Gastrocnemius medialis (tissue), 4 donors: ENCODE measurements around the gene CRK. TPM values are rescaled to one million over a fixed set of nuclear protein-coding genes. Genes with fewer than 3 reads are reported as not detected.

Experiments used
- ATAC-seq, 2 donors: fragments of 150-250 bp; one replicate each; pipeline ENCODE4 v1.9.1; 2016
- DNase-seq, 2 donors: peaks; one replicate each; pipeline ENCODE4 v3.0.0-alpha.2; 2019
- H3K27ac ChIP-seq, 4 donors: fragments of 200-600 bp; sonication (generic); 1 replicate in 1 of 4; 2 replicates in 3 of 4; pipeline ENCODE4 v1.5.1; 2016 to 2018; ENCODE audit warnings: mild to moderate bottlenecking in 2 of 4, moderate library complexity in 1 of 4
- H3K27me3 ChIP-seq, 3 donors: fragments of 200-600 bp; sonication (generic) in 2 of 3; 1 replicate in 1 of 3; 2 replicates in 2 of 3; pipeline versions ENCODE4 v1.5.1 to v1.6.0; 2016 to 2019; ENCODE audit warnings: mild to moderate bottlenecking in 1 of 3, moderate library complexity in 1 of 3
- H3K36me3 ChIP-seq, 2 donors: fragments of 200-600 bp; sonication (generic) in 1 of 2; one replicate each; pipeline ENCODE4 v1.5.1; 2017 to 2018
- H3K4me1 ChIP-seq, 2 donors: fragments of 200-600 bp; sonication (generic) in 1 of 2; one replicate each; pipeline ENCODE4 v1.5.1; 2016 to 2017; ENCODE audit warnings: mild to moderate bottlenecking in 2 of 2
- H3K4me3 ChIP-seq, 4 donors: fragments of 200-600 bp; sonication (generic) in 3 of 4; 1 replicate in 1 of 4; 2 replicates in 3 of 4; pipeline ENCODE4 v1.5.1; 2016 to 2019; ENCODE audit warnings: mild to moderate bottlenecking in 2 of 4
- H3K9me3 ChIP-seq, 3 donors: fragments of 200-600 bp; sonication (generic) in 2 of 3; 1 replicate in 1 of 3; 2 replicates in 2 of 3; pipeline ENCODE4 v1.5.1; 2016 to 2019
- POLR2A ChIP-seq, 2 donors: fragments of 450-650 bp; IDR thresholded peaks; one replicate each; pipeline ENCODE4 v1.6.1; 2017; ENCODE audit warnings: antibody characterized with exemption in 2 of 2, mild to moderate bottlenecking in 2 of 2, moderate library complexity in 2 of 2
- in situ Hi-C, 4 donors: fragments of 200-750 bp; cut with MboI; loops; one replicate each; pipeline versions ENCODE4 v1.15.0 to v1.8.0; 2017; ENCODE audit warnings: low sequenced_read_pairs in 4 of 4
- intact Hi-C: fragments of 100-400 bp; cut with DNase I; formaldehyde crosslinking; loops from one replicate; pipeline ENCODE4 v1.15.1; 2023; ENCODE audit warnings: low total_unique reads
- total RNA-seq, 4 donors: library from RNA; depleted of rRNA; stranded (reverse); fragments of >200 nt; gene quantifications; one replicate each; pipeline versions ENCODE4 v1.1.0 to v1.2.3, GENCODE V29; 2016
- TF ChIP-seq, protein P1 (sequence below), 5 experiments: fragments of 450-650 bp in 3 of 5; fragments of 200-600 bp in 2 of 5; sonication (generic) in 2 of 5; IDR thresholded peaks in 4 of 5; conservative IDR thresholded peaks in 1 of 5; 1 replicate in 4 of 5; 2 replicates in 1 of 5; pipeline ENCODE4 v1.5.1; 2016 to 2019; ENCODE audit warnings: antibody characterized with exemption in 5 of 5, mild to moderate bottlenecking in 3 of 5, moderate library complexity in 3 of 5

CRK gene
- total RNA-seq, 4 donors from 2014 or later = 48.6 to 64.6 (median 56.7) TPM

DNA sequence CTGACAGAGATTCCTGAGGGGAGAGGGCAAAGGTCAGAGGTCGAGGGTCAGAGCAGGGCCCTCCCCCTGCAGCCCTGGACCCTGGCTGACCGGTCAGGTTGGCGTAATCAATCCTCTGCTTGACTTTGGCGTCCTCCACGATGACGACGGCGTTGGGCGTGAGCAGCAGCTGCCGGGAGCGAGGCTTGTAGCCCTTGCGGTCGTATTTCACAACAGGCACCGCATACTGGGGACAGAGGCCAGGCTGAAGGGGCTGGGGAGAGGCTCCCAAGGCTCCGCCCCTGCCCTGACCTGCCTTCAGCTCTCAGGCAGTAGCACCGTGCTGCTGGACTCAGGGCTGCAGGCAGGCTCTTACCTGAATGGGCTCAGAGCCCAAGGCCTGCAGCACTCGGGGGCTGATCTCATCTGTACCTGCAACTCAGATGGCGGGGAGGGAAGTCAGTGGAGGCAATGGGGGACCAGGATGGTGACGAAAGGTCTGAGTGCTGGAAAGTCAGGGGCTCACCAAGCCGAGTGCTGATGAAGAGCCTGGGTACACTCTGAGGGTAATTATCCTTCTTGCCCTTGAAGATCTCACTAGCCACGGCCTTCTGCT, 12.0 kb upstream of the CRK start:
- peaks cover 0 to 41% of the 10 kb centered on the region in 2 donors for H3K36me3 ChIP-seq
- DNase-seq = peak; percentile 93 to 96

DNA sequence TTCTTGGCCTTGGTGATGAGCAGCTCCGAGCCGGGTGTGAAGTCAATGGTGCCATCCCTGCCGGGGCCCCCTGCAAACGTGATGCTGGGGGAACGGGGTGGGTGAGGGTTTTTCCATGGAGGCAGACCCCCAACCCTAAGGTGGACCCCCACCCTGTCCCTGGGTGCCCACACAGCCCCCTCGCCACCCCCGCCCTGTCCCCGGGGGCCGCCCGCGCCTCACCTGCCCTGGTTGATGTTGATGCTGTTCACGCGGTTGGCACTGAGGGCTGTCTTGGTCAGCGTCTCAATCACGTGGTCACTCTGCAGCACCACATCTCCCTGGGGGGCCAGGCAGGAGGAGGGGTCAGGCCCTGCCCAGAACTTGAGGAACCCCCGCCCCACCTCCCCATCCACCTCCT, 11.2 kb upstream of the CRK start:
- DNase-seq = no peak
- peaks cover 0 to 41% of the 10 kb centered on the region in 2 donors for H3K36me3 ChIP-seq
- intact Hi-C loops = no loop called here
- in situ Hi-C loops = no loop called here
- H3K4me3 ChIP-seq = no peak overlapping the region
- H3K27ac ChIP-seq = peak overlapping the region; percentile 18 to 82 (median 54)
- H3K4me1 ChIP-seq = peaks cover 8 to 15% of the 10 kb centered on the region in 2 donors
- no peak for ATAC-seq
- H3K27me3 ChIP-seq = no peaks in the 10 kb centered on the region
- no peak for TF ChIP-seq POLR2A (IDR thresholded peaks at IDR 0.05)
- TF ChIP-seq, protein P1, sequence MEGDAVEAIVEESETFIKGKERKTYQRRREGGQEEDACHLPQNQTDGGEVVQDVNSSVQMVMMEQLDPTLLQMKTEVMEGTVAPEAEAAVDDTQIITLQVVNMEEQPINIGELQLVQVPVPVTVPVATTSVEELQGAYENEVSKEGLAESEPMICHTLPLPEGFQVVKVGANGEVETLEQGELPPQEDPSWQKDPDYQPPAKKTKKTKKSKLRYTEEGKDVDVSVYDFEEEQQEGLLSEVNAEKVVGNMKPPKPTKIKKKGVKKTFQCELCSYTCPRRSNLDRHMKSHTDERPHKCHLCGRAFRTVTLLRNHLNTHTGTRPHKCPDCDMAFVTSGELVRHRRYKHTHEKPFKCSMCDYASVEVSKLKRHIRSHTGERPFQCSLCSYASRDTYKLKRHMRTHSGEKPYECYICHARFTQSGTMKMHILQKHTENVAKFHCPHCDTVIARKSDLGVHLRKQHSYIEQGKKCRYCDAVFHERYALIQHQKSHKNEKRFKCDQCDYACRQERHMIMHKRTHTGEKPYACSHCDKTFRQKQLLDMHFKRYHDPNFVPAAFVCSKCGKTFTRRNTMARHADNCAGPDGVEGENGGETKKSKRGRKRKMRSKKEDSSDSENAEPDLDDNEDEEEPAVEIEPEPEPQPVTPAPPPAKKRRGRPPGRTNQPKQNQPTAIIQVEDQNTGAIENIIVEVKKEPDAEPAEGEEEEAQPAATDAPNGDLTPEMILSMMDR (IDR thresholded peaks at IDR 0.05 in 4 of 5, conservative IDR thresholded peaks at IDR 0.05 in 1 of 5) = no peak
- no peaks in the 10 kb centered on the region for H3K9me3 ChIP-seq

More for the DNA sequence above, 12.0 kb upstream of the CRK start:
- no peak overlapping the region for H3K4me3 ChIP-seq
- ATAC-seq = peak; percentile 97 to 98
- H3K27ac ChIP-seq = peak overlapping the region; percentile 75 to 82 (median 80)
- H3K27me3 ChIP-seq = no peaks in the 10 kb centered on the region
- in situ Hi-C loops = no loop called here
- peaks cover 7 to 8% of the 10 kb centered on the region in 2 donors for H3K4me1 ChIP-seq
- no peak for TF ChIP-seq POLR2A (IDR thresholded peaks at IDR 0.05)
- TF ChIP-seq, protein P1 (IDR thresholded peaks at IDR 0.05 in 4 of 5, conservative IDR thresholded peaks at IDR 0.05 in 1 of 5) = no peak
- no peaks in the 10 kb centered on the region for H3K9me3 ChIP-seq
- intact Hi-C loops = no loop called here

DNA sequence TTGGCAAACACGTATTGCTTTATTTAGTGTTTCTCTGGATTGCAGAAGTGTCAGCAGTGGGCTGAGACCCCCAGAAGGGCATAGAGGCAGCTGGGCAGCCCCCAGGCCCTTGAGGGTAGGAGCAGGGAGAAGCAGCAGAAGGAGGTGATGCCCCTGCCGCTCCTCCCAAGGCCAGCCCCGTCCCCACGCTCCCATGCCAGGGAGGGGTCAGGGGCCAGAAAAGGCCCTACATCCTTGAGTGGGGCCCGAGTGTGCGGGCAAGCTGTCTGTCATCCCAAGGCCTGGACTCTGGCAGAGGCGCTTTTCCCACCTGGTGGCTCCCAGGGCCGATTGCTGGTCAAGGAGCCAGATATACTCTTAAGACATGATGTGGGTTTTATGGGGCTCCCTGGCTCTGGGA, 8.2 kb upstream of the CRK start:
- Histone ChIP-seq H3K4me1 (peaks cover 24 to 30% of the 10 kb centered on the region in 2 donors), H3K27ac (no peak overlapping the region), H3K36me3 (peaks cover 0 to 15% of the 10 kb centered on the region in 2 donors), H3K27me3 (no peaks in the 10 kb centered on the region), H3K9me3 (no peaks in the 10 kb centered on the region), H3K4me3 (no peak overlapping the region)
- in situ Hi-C loops = no loop called here
- intact Hi-C loops = no loop called here
- no peak for TF ChIP-seq POLR2A (IDR thresholded peaks at IDR 0.05)
- TF ChIP-seq, protein P1 (IDR thresholded peaks at IDR 0.05 in 4 of 5, conservative IDR thresholded peaks at IDR 0.05 in 1 of 5) = no peak
- ATAC-seq = no peak
- no peak for DNase-seq

DNA sequence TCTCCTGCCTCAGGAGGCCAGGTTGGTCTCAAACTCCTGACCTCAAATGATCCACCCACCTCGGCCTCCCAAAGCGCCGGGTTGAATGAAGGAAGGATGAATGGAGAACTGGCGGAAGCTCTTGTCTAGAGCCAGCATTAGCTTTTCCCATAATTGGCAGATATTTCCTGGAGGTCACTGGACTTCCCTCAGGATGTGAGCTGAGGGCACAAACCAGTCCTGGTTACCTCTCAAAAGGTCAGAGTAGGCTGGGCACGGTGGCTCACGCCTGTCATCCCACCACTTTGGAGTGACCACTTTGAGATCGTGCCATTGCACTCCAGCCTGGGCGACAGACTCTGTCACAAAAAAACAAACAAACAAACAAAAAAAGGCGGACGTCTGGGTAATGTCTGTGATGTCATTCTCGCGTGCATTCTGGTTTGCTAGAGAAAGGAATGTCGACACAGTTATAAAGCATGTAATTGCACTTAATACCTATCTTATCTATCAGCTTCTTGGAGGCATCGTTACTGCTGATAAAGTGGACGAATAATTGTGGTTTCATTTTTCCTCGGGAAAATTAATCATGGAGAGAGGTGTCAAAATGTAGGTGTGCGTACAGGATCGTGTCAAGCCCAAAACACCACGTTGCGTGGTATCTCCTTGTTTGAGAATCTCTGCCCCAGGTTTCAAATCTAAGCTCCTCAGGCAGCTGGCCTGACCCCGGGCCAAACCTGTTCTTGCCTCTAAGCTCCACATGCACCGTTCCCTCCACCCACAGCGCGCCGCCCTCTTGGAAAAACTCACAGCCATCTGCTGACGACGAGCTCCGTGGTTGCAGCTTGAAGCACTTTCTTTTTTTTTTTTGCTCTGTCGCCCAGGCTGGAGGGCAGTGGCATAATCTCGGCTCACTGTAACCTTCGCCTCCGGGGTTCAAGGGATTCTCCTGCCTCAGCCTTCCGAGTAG, 6.4 kb upstream of the CRK start:
- no peak for TF ChIP-seq POLR2A (IDR thresholded peaks at IDR 0.05)
- TF ChIP-seq, protein P1 (IDR thresholded peaks at IDR 0.05 in 4 of 5, conservative IDR thresholded peaks at IDR 0.05 in 1 of 5) = no peak
- Histone ChIP-seq H3K36me3 (peaks cover 0 to 4% of the 10 kb centered on the region in 2 donors), H3K4me3 (no peak overlapping the region), H3K27me3 (no peaks in the 10 kb centered on the region), H3K4me1 (peaks cover 16 to 22% of the 10 kb centered on the region in 2 donors), H3K9me3 (no peaks in the 10 kb centered on the region), H3K27ac (peak overlapping the region in 2 of 4 donors; percentile 27 to 57)
- intact Hi-C loops (no loop called here), in situ Hi-C loops (no loop called here)
- ATAC-seq (no peak), DNase-seq (peak in 1 of 2 donors; percentile 59)
